Thyroid gland (tissue), 4 donors: Measurements from ENCODE around the gene SLC22A4. TPM values are rescaled to one million over a fixed set of nuclear protein-coding genes. Genes with fewer than 3 reads are reported as not detected.

ENCODE experiments used
- DNase-seq, 2 donors: peaks; one replicate each; pipeline ENCODE4 v3.0.0-alpha.2; 2019
- H3K27ac ChIP-seq, 3 donors: fragments of 200-600 bp; sonication (generic); 1 replicate in 2 of 3; 2 replicates in 1 of 3; pipeline ENCODE4 v1.5.1; 2016 to 2019; ENCODE audit warnings: mild to moderate bottlenecking in 1 of 3, moderate library complexity in 1 of 3
- H3K27me3 ChIP-seq: fragments of 200-600 bp; sonication (generic); one replicate; pipeline ENCODE4 v1.5.1; 2019
- H3K36me3 ChIP-seq, 2 donors: fragments of 200-600 bp; sonication (generic); one replicate each; pipeline ENCODE4 v1.5.1; 2016 to 2019
- H3K4me1 ChIP-seq, 2 donors: fragments of 200-600 bp; sonication (generic); one replicate each; pipeline ENCODE4 v1.5.1; 2017 to 2019
- H3K4me3 ChIP-seq, 3 donors: fragments of 200-600 bp; sonication (generic); replicated peaks in 1 of 3; 1 replicate in 2 of 3; 2 replicates in 1 of 3; pipeline ENCODE4 v1.5.1; 2016; ENCODE audit warnings: mild to moderate bottlenecking in 1 of 3
- H3K9me3 ChIP-seq: fragments of 200-600 bp; sonication (generic); one replicate; pipeline ENCODE4 v1.5.1; 2017
- POLR2A ChIP-seq, 2 donors: fragments of 450-650 bp; IDR thresholded peaks; one replicate each; pipeline ENCODE4 v1.6.1; 2017; ENCODE audit warnings: antibody characterized with exemption in 2 of 2, mild to moderate bottlenecking in 2 of 2, moderate library complexity in 1 of 2
- WGBS, 2 donors: methylation state at CpG; one replicate each; pipeline ENCODE4 v1.1.5; 2017; 5-methylcytosine and 5-hydroxymethylcytosine counted together
- intact Hi-C: fragments of 100-400 bp; cut with DNase I; formaldehyde crosslinking; loops from one replicate; pipeline ENCODE4 v1.15.1; 2023
- total RNA-seq, 4 donors: library from RNA; depleted of rRNA; stranded (reverse); fragments of >200 nt; gene quantifications; one replicate each; pipeline ENCODE4 v1.2.3, GENCODE V29; 2016
- TF ChIP-seq, protein P1 (sequence below), 6 experiments: fragments of 200-600 bp in 3 of 6; fragments of 450-650 bp in 3 of 6; sonication (generic) in 3 of 6; IDR thresholded peaks; one replicate each; pipeline ENCODE4 v1.5.1; 2016 to 2019; ENCODE audit warnings: antibody characterized with exemption in 6 of 6, mild to moderate bottlenecking in 2 of 6, inconsistent platforms in 1 of 6, moderate library complexity in 1 of 6

The SLC22A4 gene
- total RNA-seq, 4 donors from 2014 or later = 0.54 to 0.78 TPM; not detected in 2

DNA sequence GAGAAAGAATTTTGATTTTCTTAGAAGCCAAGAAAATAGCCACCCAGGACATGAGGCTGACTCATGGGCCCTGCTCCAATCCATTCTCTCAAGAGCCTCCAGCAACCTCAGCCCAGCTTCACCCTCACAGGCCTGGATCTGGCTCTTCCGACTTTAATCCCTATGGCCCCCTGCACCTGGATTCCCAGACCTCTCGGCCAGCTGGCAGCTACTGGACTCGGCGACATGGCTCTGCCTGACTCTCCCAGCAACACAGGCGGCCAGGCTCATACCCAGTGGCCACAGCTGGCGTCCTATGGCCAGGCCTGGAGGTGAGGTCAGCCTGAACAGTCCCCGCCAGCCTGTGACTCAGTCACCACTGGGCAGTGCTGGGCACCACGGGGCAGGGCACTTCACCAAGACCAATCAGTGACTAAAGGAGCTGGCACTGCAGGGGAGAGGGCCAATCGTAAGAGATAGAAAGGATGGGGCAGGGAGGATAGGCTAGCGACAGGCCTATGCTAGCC lies 42.9 kb upstream of the SLC22A4 start:
- Histone ChIP-seq H3K27me3 (no peaks in the 10 kb centered on the region), H3K36me3 (no peaks in the 10 kb centered on the region), H3K4me1 (peaks cover 16 to 24% of the 10 kb centered on the region in 2 donors), H3K9me3 (no peaks in the 10 kb centered on the region), H3K27ac (no peak overlapping the region), H3K4me3 (no peak overlapping the region)
- intact Hi-C loops = no loop called here
- WGBS, 2 donors = 93 to 95% methylated on average over 3 to 5 of the region's 10 CpGs
- DNase-seq = no peak
- no peak for TF ChIP-seq POLR2A (IDR thresholded peaks at IDR 0.05)
- TF ChIP-seq, protein P1, sequence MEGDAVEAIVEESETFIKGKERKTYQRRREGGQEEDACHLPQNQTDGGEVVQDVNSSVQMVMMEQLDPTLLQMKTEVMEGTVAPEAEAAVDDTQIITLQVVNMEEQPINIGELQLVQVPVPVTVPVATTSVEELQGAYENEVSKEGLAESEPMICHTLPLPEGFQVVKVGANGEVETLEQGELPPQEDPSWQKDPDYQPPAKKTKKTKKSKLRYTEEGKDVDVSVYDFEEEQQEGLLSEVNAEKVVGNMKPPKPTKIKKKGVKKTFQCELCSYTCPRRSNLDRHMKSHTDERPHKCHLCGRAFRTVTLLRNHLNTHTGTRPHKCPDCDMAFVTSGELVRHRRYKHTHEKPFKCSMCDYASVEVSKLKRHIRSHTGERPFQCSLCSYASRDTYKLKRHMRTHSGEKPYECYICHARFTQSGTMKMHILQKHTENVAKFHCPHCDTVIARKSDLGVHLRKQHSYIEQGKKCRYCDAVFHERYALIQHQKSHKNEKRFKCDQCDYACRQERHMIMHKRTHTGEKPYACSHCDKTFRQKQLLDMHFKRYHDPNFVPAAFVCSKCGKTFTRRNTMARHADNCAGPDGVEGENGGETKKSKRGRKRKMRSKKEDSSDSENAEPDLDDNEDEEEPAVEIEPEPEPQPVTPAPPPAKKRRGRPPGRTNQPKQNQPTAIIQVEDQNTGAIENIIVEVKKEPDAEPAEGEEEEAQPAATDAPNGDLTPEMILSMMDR (IDR thresholded peaks at IDR 0.05) = no peak

DNA sequence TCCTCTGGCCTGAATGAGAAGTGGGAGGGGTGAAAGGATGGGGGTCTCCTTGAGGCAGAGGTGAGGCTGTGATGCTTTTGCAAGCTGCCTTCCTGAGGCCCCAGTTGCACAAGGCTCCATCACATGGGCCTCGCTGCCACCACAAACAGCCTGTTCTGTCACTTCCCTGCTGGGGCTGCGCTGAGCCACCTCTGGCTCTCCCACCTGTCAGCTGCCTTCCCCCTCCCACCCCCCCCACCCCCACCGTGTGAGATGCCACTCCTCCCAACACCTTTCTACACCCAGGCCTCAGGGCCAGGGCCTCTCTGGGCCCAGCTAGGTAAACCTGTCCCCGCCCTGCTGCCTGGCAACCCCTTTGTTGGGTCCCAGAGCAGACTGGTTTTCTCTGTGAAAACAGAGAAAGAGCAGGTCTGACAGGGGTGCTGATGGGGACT lies 41.2 kb upstream of the SLC22A4 start:
- Histone ChIP-seq H3K4me1 (peaks cover 19 to 32% of the 10 kb centered on the region in 2 donors), H3K9me3 (no peaks in the 10 kb centered on the region), H3K4me3 (no peak overlapping the region), H3K36me3 (no peaks in the 10 kb centered on the region), H3K27me3 (no peaks in the 10 kb centered on the region), H3K27ac (no peak overlapping the region)
- WGBS, 2 donors = 80% methylated on average over 3 to 4 of the region's 4 CpGs
- TF ChIP-seq POLR2A (IDR thresholded peaks at IDR 0.05) = no peak
- TF ChIP-seq, protein P1 (IDR thresholded peaks at IDR 0.05) = no peak
- intact Hi-C loops = no loop called here
- DNase-seq = no peak

DNA sequence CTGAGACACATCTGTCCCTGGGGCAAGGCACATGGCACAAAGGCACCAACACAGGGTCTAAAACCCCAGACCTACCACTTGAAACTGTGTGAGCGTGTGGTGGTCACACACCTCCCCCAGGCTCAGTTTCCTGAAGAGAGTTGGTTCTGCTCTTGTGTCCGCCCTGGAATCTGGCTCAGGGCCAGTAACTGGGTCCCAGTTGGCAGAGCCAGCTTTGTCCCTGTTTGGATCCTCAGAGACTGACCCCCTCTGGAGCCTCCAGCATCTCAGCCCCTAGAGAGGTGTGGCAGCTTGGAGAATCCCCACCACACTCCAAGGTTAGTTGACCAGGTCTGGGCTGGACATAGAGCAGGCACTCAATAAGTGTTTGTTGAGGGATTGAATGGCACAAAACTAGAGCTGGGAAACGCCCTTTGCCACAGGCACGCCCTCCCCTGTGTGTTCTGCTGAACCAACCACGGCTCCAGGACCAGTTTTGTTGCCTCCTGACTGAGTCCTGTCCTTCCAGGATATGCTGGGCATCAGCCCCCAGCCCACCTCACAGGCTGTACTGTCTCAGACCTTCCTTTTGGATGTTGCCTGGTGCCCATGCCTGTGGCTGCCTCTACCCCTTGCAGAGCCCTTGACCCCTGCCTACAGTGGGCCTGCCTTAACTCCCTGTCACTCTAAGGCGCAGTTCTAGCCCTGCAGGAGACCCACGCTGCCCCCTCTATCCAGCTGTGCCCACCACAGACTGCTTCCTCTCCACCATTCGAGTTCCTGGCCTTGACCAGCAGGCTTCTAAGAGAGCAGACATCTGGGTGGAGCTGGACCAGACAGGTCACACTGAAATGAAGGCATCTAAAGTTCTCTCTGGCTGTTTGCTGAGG lies 40.5 kb upstream of the SLC22A4 start:
- peak overlapping the region in 2 of 3 donors; percentile 40 to 56 for H3K27ac ChIP-seq
- no peaks in the 10 kb centered on the region for H3K36me3 ChIP-seq
- 95% methylated on average over 6 to 8 of the region's 8 CpGs for WGBS, 2 donors
- DNase-seq = no peak
- intact Hi-C loops = no loop called here
- peaks cover 26 to 37% of the 10 kb centered on the region in 2 donors for H3K4me1 ChIP-seq
- no peak overlapping the region for H3K4me3 ChIP-seq
- H3K9me3 ChIP-seq = no peaks in the 10 kb centered on the region
- TF ChIP-seq, protein P1 (IDR thresholded peaks at IDR 0.05) = no peak
- no peak for TF ChIP-seq POLR2A (IDR thresholded peaks at IDR 0.05)
- no peaks in the 10 kb centered on the region for H3K27me3 ChIP-seq

DNA sequence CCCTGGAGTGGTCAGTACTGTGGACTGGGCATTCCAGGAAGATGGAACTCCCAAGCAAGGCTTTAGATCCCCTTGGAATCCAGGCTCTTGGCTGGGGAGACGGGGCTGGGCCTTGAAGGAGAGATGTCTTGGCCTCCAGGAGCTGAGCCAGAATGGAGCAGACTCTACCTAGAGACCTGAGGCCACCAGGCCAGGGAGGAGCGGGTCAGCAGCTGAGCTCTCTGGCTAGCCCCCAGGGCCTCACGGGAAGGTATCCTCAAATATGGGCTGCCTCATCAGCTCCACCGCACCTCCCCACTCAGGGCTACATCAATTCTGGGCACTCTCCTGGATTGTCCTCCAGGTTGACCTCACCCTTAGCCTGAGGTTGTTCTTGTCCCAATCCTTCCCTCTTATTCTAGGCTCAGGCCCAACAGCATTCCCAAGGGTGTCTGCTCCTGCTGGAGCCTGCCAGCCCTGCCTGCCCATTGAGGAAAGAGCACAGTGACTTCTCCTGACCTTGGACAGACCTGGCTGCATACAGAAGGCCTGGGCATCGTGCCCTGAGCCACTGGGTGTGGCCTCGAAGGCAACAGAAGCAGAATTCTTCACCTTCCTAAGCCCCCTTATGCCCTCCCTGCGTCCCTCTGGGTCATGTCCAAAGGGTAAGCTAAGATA lies 39.7 kb upstream of the SLC22A4 start:
- WGBS, 2 donors = 56 to 58% methylated on average over 3 to 7 of the region's 7 CpGs
- intact Hi-C loops = no loop called here

More for the DNA sequence above, 39.7 kb upstream of the SLC22A4 start:
- H3K9me3 ChIP-seq = no peaks in the 10 kb centered on the region
- H3K27ac ChIP-seq = peak overlapping the region in 2 of 3 donors; percentile 40 to 56
- peak; percentile 75 to 88 for DNase-seq
- no peak for TF ChIP-seq POLR2A (IDR thresholded peaks at IDR 0.05)
- TF ChIP-seq, protein P1 (IDR thresholded peaks at IDR 0.05) = no peak
- H3K4me3 ChIP-seq = no peak overlapping the region
- H3K4me1 ChIP-seq = peaks cover 32 to 44% of the 10 kb centered on the region in 2 donors
- no peaks in the 10 kb centered on the region for H3K27me3 ChIP-seq
- no peaks in the 10 kb centered on the region for H3K36me3 ChIP-seq
